Measurements from ENCODE around the gene CRB2.

DNA sequence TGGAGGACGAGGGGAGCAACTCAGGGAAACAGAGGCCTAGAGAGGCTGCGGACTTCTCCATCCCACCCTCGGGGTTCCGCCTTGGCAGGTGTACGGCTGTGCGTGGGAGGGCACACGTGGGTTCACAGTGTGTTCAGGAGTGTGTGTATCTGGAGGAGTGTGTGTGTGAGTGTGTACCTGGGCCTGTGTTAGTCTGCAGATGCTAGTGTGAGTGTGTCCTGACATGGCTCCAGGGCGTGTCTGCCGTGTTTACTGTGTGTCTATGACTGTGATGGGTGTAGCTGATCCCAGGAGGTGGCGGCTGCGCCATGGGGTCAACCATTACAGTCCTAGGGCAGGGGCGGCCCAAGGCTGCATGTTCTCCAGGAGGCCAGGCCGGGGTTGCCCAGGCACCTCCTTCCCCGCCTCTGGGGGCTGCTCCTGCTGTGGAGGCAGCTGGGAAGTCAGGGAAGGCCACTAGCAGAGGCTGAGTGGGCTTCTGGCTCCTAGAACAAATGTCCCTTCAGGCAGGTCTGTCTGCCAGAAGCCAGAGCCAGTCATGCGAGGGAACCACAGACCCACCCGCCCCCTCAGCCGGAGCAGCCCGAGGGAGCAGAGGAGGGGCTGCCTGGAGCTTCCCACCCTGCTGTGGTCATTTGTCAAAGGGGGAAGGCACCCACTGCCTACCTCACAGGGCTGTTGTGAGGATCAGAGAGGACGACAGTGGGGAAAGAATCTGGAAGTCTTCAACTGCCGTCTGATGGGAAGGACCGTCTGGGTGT is 21.4 kb downstream of the CRB2 start:
- TF ChIP-seq, protein P1, sequence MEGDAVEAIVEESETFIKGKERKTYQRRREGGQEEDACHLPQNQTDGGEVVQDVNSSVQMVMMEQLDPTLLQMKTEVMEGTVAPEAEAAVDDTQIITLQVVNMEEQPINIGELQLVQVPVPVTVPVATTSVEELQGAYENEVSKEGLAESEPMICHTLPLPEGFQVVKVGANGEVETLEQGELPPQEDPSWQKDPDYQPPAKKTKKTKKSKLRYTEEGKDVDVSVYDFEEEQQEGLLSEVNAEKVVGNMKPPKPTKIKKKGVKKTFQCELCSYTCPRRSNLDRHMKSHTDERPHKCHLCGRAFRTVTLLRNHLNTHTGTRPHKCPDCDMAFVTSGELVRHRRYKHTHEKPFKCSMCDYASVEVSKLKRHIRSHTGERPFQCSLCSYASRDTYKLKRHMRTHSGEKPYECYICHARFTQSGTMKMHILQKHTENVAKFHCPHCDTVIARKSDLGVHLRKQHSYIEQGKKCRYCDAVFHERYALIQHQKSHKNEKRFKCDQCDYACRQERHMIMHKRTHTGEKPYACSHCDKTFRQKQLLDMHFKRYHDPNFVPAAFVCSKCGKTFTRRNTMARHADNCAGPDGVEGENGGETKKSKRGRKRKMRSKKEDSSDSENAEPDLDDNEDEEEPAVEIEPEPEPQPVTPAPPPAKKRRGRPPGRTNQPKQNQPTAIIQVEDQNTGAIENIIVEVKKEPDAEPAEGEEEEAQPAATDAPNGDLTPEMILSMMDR (IDR thresholded peaks at IDR 0.05): no peak
- TF ChIP-seq POLR2AphosphoS5 (IDR thresholded peaks at IDR 0.05): no peak
- no peak for TF ChIP-seq POLR2A (IDR thresholded peaks at IDR 0.05)

Data from upper lobe of left lung (tissue), 4 donors.